ENCODE results near the gene CCDC188. TPM values are rescaled to one million over a fixed set of nuclear protein-coding genes. Genes with fewer than 3 reads are reported as not detected.

Gene CCDC188
- total RNA-seq, 1 experiment from 2014 or later = not detected

GRCh38 chr22:20180640-20181039 lies 29.8 kb upstream of the CCDC188 start:
- H4K5ac ChIP-seq (ENCODE audit: insufficient read length, low read depth, low read length) = no peak overlapping the region
- no peak overlapping the region for H4K91ac ChIP-seq (ENCODE audit: insufficient read length, low read depth, low read length)
- Mint-ChIP-seq H3K9me3 (no peaks in the 10 kb centered on the region; a peak in 1 of 5 replicates), H3K4me3 (no peak overlapping the region), H3K27ac (no peak overlapping the region), H3K27me3 (ENCODE audit: low read depth) (no peaks in the 10 kb centered on the region; the same call in 1 of the 2 replicates), H3K36me3 (ENCODE audit: insufficient read depth in 1 of 3, low read depth in 3 of 3) (no peaks in the 10 kb centered on the region), H3K4me1 (peaks cover 3 to 4% of the 10 kb centered on the region in 2 experiments; a peak in 1 of 4 replicates)
- H3K4ac ChIP-seq (ENCODE audit: low read depth, low read length) = no peak overlapping the region
- no peak overlapping the region for H2BK12ac ChIP-seq (ENCODE audit: insufficient read length, low read depth, low read length)
- no peak overlapping the region for H3K56ac ChIP-seq (ENCODE audit: insufficient read length, low read depth, low read length)
- no peaks in the 10 kb centered on the region for H3K79me1 ChIP-seq (ENCODE audit: insufficient read depth, low read depth, low read length, poor library complexity, severe bottlenecking)
- H3K18ac ChIP-seq (ENCODE audit: insufficient read length, low read depth, low read length) = no peak overlapping the region
- DNase-seq = no peak
- H3K9ac ChIP-seq (ENCODE audit: extremely low read depth, insufficient read length, low read length) = no peak overlapping the region
- no peak overlapping the region for H3K14ac ChIP-seq (ENCODE audit: insufficient read depth, low read length)
- no peak overlapping the region for H3T11ph ChIP-seq (ENCODE audit: low read length)
- H2AFZ ChIP-seq (ENCODE audit: low read length) = no peak overlapping the region
- H3K27ac ChIP-seq (ENCODE audit: insufficient read length, low read depth, low read length) = no peak overlapping the region
- no peaks in the 10 kb centered on the region for H3K27me3 ChIP-seq (ENCODE audit: insufficient read depth, low read length)
- H2BK15ac ChIP-seq (ENCODE audit: low read depth, low read length) = no peak overlapping the region
- no peak overlapping the region for H3K23ac ChIP-seq (ENCODE audit: insufficient read length, low read depth, low read length)
- peaks cover 3% of the 10 kb centered on the region for H4K20me1 ChIP-seq (ENCODE audit: control insufficient read depth, insufficient read depth, insufficient read length)
- TF ChIP-seq, protein P1, sequence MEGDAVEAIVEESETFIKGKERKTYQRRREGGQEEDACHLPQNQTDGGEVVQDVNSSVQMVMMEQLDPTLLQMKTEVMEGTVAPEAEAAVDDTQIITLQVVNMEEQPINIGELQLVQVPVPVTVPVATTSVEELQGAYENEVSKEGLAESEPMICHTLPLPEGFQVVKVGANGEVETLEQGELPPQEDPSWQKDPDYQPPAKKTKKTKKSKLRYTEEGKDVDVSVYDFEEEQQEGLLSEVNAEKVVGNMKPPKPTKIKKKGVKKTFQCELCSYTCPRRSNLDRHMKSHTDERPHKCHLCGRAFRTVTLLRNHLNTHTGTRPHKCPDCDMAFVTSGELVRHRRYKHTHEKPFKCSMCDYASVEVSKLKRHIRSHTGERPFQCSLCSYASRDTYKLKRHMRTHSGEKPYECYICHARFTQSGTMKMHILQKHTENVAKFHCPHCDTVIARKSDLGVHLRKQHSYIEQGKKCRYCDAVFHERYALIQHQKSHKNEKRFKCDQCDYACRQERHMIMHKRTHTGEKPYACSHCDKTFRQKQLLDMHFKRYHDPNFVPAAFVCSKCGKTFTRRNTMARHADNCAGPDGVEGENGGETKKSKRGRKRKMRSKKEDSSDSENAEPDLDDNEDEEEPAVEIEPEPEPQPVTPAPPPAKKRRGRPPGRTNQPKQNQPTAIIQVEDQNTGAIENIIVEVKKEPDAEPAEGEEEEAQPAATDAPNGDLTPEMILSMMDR (conservative IDR thresholded peaks at IDR 0.05) = no peak
- H2AK5ac ChIP-seq (ENCODE audit: insufficient read length, low read length) = no peak overlapping the region
- no peak overlapping the region for H2BK5ac ChIP-seq (ENCODE audit: insufficient read length, low read length)
- H4K8ac ChIP-seq (replicated peaks; ENCODE audit: insufficient read length, low read depth, low read length) = no peak overlapping the region
- no CpG with 5 or more reads among the region's 8 CpGs for WGBS (ENCODE audit: extremely low coverage, insufficient read length, low lambda C conversion rate)
- H3K4me2 ChIP-seq (ENCODE audit: insufficient read depth, insufficient read length, low read length) = no peak overlapping the region
- H3K23me2 ChIP-seq (ENCODE audit: insufficient read length, low read depth, low read length, poor library complexity, severe bottlenecking) = no peaks in the 10 kb centered on the region
- no peaks in the 10 kb centered on the region for H3K9me3 ChIP-seq (ENCODE audit: control insufficient read depth, low read depth, low read length)
- H2BK20ac ChIP-seq (ENCODE audit: low read depth, low read length, poor library complexity, severe bottlenecking) = no peak overlapping the region
- H3K79me2 ChIP-seq (ENCODE audit: insufficient read depth, low read length) = no peaks in the 10 kb centered on the region
- no peaks in the 10 kb centered on the region for H3K4me1 ChIP-seq (ENCODE audit: insufficient read depth, low read length)
- no peak overlapping the region for H2BK120ac ChIP-seq (ENCODE audit: low read depth, low read length, poor library complexity, severe bottlenecking)

Measured in H9 (cell line).